ENCODE results near the gene MAP1LC3A.

DNA sequence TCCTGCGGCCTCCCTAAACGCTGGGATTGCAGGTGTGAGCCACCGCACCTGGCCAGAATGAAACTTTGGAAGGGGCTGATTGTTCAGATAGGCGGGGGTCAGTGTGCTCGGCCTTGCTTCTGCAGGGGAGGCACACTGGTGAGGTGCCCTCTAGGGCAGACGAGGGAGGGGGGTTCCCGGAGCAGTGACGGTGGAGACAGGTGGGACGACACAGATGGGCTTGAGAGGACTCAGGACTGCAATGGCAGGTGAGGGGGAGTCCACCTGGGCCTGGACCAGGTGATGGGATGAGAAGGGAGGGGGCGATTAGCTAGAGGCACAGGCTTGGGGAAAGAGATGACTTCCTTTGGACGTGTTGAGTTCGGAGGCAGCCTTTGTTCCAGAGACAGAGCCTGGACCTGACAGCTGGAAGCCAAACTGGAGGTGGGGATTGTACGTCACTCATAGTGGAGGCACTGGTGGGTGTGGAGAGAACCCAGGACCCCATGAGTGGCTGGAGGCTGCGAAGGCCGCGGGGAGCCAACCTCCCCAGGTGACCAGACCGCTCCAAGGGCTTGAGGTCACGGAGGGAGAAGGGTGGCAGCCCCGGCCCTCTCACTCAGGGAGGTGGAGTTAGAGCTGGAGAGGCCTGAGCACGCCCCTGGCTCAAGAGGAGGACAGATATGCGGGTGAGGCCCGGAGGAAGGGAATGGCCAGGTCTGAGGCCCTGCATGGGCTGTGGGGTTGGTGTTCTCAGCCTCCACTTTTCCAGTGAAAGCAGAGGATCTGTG, 10.5 kb upstream of the MAP1LC3A start:
- TF ChIP-seq, protein P1, sequence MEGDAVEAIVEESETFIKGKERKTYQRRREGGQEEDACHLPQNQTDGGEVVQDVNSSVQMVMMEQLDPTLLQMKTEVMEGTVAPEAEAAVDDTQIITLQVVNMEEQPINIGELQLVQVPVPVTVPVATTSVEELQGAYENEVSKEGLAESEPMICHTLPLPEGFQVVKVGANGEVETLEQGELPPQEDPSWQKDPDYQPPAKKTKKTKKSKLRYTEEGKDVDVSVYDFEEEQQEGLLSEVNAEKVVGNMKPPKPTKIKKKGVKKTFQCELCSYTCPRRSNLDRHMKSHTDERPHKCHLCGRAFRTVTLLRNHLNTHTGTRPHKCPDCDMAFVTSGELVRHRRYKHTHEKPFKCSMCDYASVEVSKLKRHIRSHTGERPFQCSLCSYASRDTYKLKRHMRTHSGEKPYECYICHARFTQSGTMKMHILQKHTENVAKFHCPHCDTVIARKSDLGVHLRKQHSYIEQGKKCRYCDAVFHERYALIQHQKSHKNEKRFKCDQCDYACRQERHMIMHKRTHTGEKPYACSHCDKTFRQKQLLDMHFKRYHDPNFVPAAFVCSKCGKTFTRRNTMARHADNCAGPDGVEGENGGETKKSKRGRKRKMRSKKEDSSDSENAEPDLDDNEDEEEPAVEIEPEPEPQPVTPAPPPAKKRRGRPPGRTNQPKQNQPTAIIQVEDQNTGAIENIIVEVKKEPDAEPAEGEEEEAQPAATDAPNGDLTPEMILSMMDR (IDR thresholded peaks at IDR 0.05): no peak
- no peak for TF ChIP-seq POLR2A (IDR thresholded peaks at IDR 0.05)

All from body of pancreas (tissue), 4 donors.